Retina (tissue), 1 donor: ENCODE measurements around the gene EFEMP2.

Experiments used
- DNase-seq: peaks from one replicate; pipeline ENCODE4 v3.0.0-alpha.2; 2016

EFEMP2 gene

DNA sequence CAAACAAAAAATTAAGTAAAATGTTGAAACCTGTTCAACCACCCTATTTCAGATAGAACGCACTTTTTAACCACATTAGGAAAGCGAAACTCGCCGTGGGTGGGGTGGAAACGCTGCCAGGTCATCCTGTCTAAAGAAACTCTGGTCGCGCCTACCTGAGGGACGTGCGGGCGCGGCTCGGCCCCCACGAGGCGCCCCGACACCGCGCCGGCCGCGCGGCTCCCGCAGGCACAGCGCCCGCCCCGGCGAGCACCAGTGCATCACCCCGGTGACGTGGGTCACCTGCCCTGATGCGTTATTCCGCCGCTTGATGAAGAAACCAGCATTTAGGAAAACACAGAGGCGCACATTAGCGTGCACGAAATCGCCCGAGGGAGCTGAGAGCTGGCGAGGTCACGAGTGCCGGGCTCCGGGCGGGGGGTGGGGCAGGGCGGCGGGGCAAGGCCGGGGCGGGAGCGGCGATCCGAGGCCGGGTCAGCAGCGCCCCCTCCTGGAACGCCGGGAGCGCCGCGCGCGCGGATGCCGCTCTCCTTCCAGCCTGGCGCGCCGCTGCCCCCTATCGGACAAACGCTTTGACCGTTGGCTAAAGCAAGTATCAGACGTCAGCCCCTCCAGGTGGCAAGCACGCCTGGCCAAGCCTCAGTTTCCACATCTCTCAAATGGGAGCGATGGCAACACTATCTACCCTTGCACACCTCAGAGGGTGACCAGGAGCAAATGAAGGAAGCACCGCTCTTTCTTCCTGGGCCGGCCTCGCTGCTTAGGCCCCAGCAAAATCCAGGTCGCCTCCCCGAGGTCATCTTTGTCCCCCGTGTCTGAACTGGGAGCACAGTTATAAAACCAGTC, 54.5 kb downstream of the EFEMP2 start:
- peak; percentile 95 for DNase-seq

DNA sequence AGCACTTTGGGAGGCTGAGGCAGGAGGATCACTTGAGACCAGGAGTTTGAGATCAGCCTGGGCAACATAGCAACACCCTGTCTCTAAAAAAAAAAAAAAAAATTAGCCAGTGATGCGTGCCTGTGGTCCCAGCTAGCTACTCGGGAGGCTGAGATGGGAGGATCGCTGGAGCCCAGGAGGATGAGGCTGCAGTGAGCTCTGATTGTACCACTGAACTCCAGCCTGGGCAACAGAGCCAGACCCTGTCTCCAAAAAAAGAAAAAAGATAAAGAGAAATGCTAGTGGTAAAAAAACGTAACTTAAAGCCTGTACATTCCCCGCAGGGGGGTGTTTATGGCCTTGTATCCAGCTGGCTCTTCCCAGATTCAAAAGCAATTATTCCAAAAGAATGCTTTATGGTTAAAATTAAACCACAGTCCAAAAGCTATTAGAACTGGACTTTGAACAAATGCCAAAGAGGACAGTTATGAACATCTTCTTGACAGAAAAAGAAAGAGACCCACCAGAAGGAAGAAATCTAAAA, 55.2 kb downstream of the EFEMP2 start:
- no peak for DNase-seq

DNA sequence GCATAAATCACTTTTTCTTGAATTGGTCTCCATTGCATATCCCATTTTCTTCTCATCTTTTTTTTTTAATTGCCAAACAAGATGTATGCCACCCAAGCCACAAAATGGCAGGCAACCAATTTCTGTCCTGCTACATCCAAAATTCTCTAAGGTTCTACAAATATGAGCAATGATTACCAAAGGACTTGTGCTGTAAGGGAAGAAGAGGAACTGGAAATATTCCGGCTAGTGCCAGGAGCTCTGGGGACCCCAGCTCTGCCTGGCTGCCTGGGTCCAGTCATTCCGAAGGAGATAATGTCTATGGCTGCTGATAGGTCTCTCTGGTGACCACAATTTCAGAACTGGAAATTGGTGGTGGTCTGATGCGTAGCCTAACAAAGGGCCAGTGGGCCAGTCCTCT, 55.9 kb downstream of the EFEMP2 start:
- DNase-seq: no peak
